Upper lobe of left lung (tissue), 6 donors: ENCODE data around the gene ATL1. TPM values are rescaled to one million over a fixed set of nuclear protein-coding genes. Genes with fewer than 3 reads are reported as not detected.

ENCODE experiments used
- ATAC-seq, 2 donors: fragments of 200-7000 bp; cut with Tn5 transposase; one replicate each; pipeline ENCODE4 v1.9.1; 2022; ENCODE audit warnings: mild to moderate bottlenecking in 2 of 2, moderate library complexity in 2 of 2; ENCODE audit not compliant: low FRiP score in 2 of 2
- DNase-seq, 2 donors: peaks; one replicate each; pipeline ENCODE4 v3.0.0-alpha.2; 2019 to 2020
- H3K27ac ChIP-seq, 4 donors: fragments of 200-600 bp; sonication (generic); one replicate each; pipeline ENCODE4 v1.5.1; 2016 to 2019
- H3K27me3 ChIP-seq, 4 donors: fragments of 200-600 bp; sonication (generic); one replicate each; pipeline ENCODE4 v1.5.1; 2017 to 2019
- H3K36me3 ChIP-seq, 4 donors: fragments of 200-600 bp; sonication (generic); one replicate each; pipeline ENCODE4 v1.5.1; 2016 to 2019
- H3K4me1 ChIP-seq, 4 donors: fragments of 200-600 bp; sonication (generic); one replicate each; pipeline ENCODE4 v1.5.1; 2018 to 2019
- H3K4me3 ChIP-seq, 4 donors: fragments of 200-600 bp; sonication (generic); one replicate each; pipeline ENCODE4 v1.5.1; 2017 to 2019; ENCODE audit warnings: mild to moderate bottlenecking in 2 of 4, moderate library complexity in 1 of 4
- H3K9me3 ChIP-seq, 4 donors: fragments of 200-600 bp; sonication (generic); one replicate each; pipeline ENCODE4 v1.5.1; 2018 to 2019
- EP300 ChIP-seq, 4 donors: sonication (generic); formaldehyde crosslinking; IDR thresholded peaks; one replicate each; pipeline ENCODE4 v1.5.1; 2017; ENCODE audit warnings: antibody characterized with exemption in 4 of 4, control low read depth in 2 of 4
- POLR2A ChIP-seq, 4 donors: fragments of 450-650 bp; IDR thresholded peaks; one replicate each; pipeline ENCODE4 v1.5.1; 2016 to 2017; ENCODE audit warnings: antibody characterized with exemption in 4 of 4, mild to moderate bottlenecking in 2 of 4
- POLR2AphosphoS5 ChIP-seq, 2 donors: sonication (generic); formaldehyde crosslinking; IDR thresholded peaks; one replicate each; pipeline ENCODE4 v1.5.1; 2017; ENCODE audit warnings: antibody characterized with exemption in 2 of 2
- WGBS, 2 donors: methylation state at CpG; one replicate each; pipeline ENCODE4 v1.1.5; 2017 to 2018; 5-methylcytosine and 5-hydroxymethylcytosine counted together
- total RNA-seq, 6 donors: library from RNA; depleted of rRNA in 4 of 6; stranded (reverse); fragments of >200 nt in 4 of 6; gene quantifications; one replicate each; pipeline versions ENCODE4 v1.1.0 to v1.2.1, GENCODE V29; 2016 to 2021
- TF ChIP-seq, protein P1 (sequence below), 6 experiments: fragments of 450-650 bp in 4 of 6; fragments of 200-600 bp in 2 of 6; sonication (generic) in 2 of 6; IDR thresholded peaks; one replicate each; pipeline ENCODE4 v1.5.1; 2016 to 2019; ENCODE audit warnings: antibody characterized with exemption in 6 of 6
- donor health status: DM: no; HTN: no; CAD: no; lungs with moderate emphysema.
- donor health status: DM: no; HTN: yes; CAD: no; lungs with severe emphysema.

The ATL1 gene
- total RNA-seq, 6 donors from 2014 or later, result 1.3 to 7.9 (median 5.3) TPM

GRCh38 chr14:50610465-50610864 is 50.5 kb downstream of the ATL1 start:
- ATAC-seq, result no peak
- Histone ChIP-seq H3K9me3 (no peaks in the 10 kb centered on the region), H3K4me1 (no peaks in the 10 kb centered on the region), H3K36me3 (no peaks in the 10 kb centered on the region), H3K27ac (no peak overlapping the region), H3K4me3 (no peak overlapping the region), H3K27me3 (no peaks in the 10 kb centered on the region)
- TF ChIP-seq POLR2AphosphoS5 (IDR thresholded peaks at IDR 0.05) (no peak), EP300 (IDR thresholded peaks at IDR 0.05) (no peak), POLR2A (IDR thresholded peaks at IDR 0.05) (no peak)
- TF ChIP-seq, protein P1, sequence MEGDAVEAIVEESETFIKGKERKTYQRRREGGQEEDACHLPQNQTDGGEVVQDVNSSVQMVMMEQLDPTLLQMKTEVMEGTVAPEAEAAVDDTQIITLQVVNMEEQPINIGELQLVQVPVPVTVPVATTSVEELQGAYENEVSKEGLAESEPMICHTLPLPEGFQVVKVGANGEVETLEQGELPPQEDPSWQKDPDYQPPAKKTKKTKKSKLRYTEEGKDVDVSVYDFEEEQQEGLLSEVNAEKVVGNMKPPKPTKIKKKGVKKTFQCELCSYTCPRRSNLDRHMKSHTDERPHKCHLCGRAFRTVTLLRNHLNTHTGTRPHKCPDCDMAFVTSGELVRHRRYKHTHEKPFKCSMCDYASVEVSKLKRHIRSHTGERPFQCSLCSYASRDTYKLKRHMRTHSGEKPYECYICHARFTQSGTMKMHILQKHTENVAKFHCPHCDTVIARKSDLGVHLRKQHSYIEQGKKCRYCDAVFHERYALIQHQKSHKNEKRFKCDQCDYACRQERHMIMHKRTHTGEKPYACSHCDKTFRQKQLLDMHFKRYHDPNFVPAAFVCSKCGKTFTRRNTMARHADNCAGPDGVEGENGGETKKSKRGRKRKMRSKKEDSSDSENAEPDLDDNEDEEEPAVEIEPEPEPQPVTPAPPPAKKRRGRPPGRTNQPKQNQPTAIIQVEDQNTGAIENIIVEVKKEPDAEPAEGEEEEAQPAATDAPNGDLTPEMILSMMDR (IDR thresholded peaks at IDR 0.05), result no peak
- DNase-seq, result no peak
- 90 to 93% methylated on average over 1 of the region's 1 CpG for WGBS, 2 donors

- WGBS, 2 donors, result 96 to 97% methylated on average over 3 of the region's 3 CpGs
These were observed 52.9 kb downstream of the ATL1 start for GRCh38 chr14:50612806-50613205.

DNA sequence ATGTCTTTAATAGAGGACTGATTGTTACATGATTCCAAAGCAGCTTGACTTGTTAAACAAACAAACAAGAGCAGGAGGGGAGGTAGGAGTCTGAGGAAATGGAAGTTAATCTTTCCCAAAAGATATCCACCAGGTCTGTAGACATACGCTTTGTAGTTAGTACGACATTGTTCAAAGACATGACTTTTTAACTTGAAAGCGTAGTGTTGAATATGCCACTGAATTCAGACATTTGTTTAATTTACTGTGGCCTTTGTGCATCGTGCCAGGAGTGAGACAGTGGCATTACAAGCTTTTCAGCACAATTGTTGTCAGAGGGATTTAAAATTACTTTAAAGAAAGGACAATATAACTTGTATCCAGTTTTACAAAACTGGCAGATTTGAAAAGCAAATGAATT is 55.1 kb downstream of the ATL1 start:
- Histone ChIP-seq H3K4me1 (no peaks in the 10 kb centered on the region), H3K27me3 (no peaks in the 10 kb centered on the region), H3K9me3 (no peaks in the 10 kb centered on the region), H3K27ac (no peak overlapping the region), H3K36me3 (peaks cover 0 to 4% (median 0%) of the 10 kb centered on the region in 4 donors), H3K4me3 (no peak overlapping the region)
- no peak for ATAC-seq
- TF ChIP-seq, protein P1 (IDR thresholded peaks at IDR 0.05), result no peak
- TF ChIP-seq POLR2AphosphoS5 (IDR thresholded peaks at IDR 0.05) (no peak), EP300 (IDR thresholded peaks at IDR 0.05) (no peak), POLR2A (IDR thresholded peaks at IDR 0.05) (no peak)
- WGBS, 2 donors, result 57 to 68% methylated on average over 4 of the region's 4 CpGs
- no peak for DNase-seq

More at GRCh38 chr14:50612806-50613205, 52.9 kb downstream of the ATL1 start:
- H3K4me3 ChIP-seq, result no peak overlapping the region
- H3K27ac ChIP-seq, result no peak overlapping the region
- no peaks in the 10 kb centered on the region for H3K4me1 ChIP-seq
- TF ChIP-seq POLR2AphosphoS5 (IDR thresholded peaks at IDR 0.05) (no peak), POLR2A (IDR thresholded peaks at IDR 0.05) (no peak), EP300 (IDR thresholded peaks at IDR 0.05) (no peak)
- TF ChIP-seq, protein P1 (IDR thresholded peaks at IDR 0.05), result no peak
- H3K9me3 ChIP-seq, result no peaks in the 10 kb centered on the region
- ATAC-seq (no peak), DNase-seq (no peak)
- no peaks in the 10 kb centered on the region for H3K27me3 ChIP-seq
- H3K36me3 ChIP-seq, result peaks cover 0 to 4% (median 0%) of the 10 kb centered on the region in 4 donors

DNA sequence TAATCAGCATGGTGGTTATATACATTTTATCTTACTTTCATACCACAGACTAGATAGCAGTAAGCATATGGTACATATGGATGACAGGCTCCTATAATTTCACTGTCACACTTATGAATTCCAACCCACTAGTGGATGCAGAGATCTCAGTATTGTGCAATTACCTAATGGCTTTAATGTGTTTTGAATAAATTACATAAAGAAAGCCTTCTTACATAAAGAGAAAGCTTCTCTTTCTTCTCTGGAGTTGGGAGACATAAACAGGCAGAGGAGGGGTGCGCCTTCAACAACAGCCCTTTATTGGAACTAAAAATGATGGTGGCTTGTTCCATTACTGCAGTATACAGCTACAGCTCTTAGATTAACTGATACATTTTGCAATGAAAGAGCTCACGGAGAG is 55.6 kb downstream of the ATL1 start:
- no peak for TF ChIP-seq POLR2A (IDR thresholded peaks at IDR 0.05)
- TF ChIP-seq EP300 (IDR thresholded peaks at IDR 0.05), result no peak
- TF ChIP-seq, protein P1 (IDR thresholded peaks at IDR 0.05), result no peak
- TF ChIP-seq POLR2AphosphoS5 (IDR thresholded peaks at IDR 0.05), result no peak
- no peaks in the 10 kb centered on the region for H3K4me1 ChIP-seq
- 94 to 97% methylated on average over 2 of the region's 2 CpGs for WGBS, 2 donors
- no peak overlapping the region for H3K4me3 ChIP-seq
- no peaks in the 10 kb centered on the region for H3K9me3 ChIP-seq
- H3K27me3 ChIP-seq, result no peaks in the 10 kb centered on the region
- ATAC-seq (no peak), DNase-seq (no peak)
- peaks cover 0 to 4% (median 0%) of the 10 kb centered on the region in 4 donors for H3K36me3 ChIP-seq
- no peak overlapping the region for H3K27ac ChIP-seq

- Histone ChIP-seq H3K4me3 (no peak overlapping the region), H3K27me3 (no peaks in the 10 kb centered on the region), H3K4me1 (no peaks in the 10 kb centered on the region), H3K27ac (no peak overlapping the region), H3K9me3 (no peaks in the 10 kb centered on the region), H3K36me3 (peaks cover 0 to 4% (median 0%) of the 10 kb centered on the region in 4 donors)
- 93 to 98% methylated on average over 2 of the region's 2 CpGs for WGBS, 2 donors
- DNase-seq, result no peak
- no peak for TF ChIP-seq POLR2A (IDR thresholded peaks at IDR 0.05)
- TF ChIP-seq, protein P1 (IDR thresholded peaks at IDR 0.05), result no peak
- TF ChIP-seq EP300 (IDR thresholded peaks at IDR 0.05), result no peak
- no peak for TF ChIP-seq POLR2AphosphoS5 (IDR thresholded peaks at IDR 0.05)
- ATAC-seq, result no peak
These were observed 56.3 kb downstream of the ATL1 start for GRCh38 chr14:50616275-50616674.
